Ishikawa (cell line): ENCODE results near the gene TNP2.

Source experiments
- CEBPB ChIP-seq: IDR thresholded peaks from 2 replicates; pipeline ENCODE4 v1.6.1; 2012
- CREB1 ChIP-seq: IDR thresholded peaks from 2 replicates; pipeline ENCODE4 v1.6.1; 2012; ENCODE audit warnings: low read depth
- EGR1 ChIP-seq: IDR thresholded peaks from 2 replicates; pipeline ENCODE4 v1.6.1; 2012
- EP300 ChIP-seq: IDR thresholded peaks from 2 replicates; pipeline ENCODE4 v1.6.1; 2012; ENCODE audit warnings: borderline replicate concordance
- FOXM1 ChIP-seq: IDR thresholded peaks from 2 replicates; pipeline ENCODE4 v1.6.1; 2012; ENCODE audit warnings: low read depth, borderline replicate concordance
- NFIC ChIP-seq: IDR thresholded peaks from 2 replicates; pipeline ENCODE4 v1.6.1; 2012
- RAD21 ChIP-seq: IDR thresholded peaks from 2 replicates; pipeline ENCODE4 v1.6.1; 2012; ENCODE audit warnings: low read depth
- TAF1 ChIP-seq: IDR thresholded peaks from 2 replicates; pipeline ENCODE4 v1.6.1; 2012; ENCODE audit warnings: low read depth, mild to moderate bottlenecking
- TCF12 ChIP-seq: IDR thresholded peaks from 2 replicates; pipeline ENCODE4 v1.6.1; 2012; ENCODE audit warnings: low read depth
- TEAD4 ChIP-seq: IDR thresholded peaks from 2 replicates; pipeline ENCODE4 v1.6.1; 2012
- YY1 ChIP-seq: IDR thresholded peaks from 2 replicates; pipeline ENCODE4 v1.6.1; 2012; ENCODE audit warnings: low read depth
- ZBTB7A ChIP-seq: IDR thresholded peaks from 2 replicates; pipeline ENCODE4 v1.6.1; 2012; ENCODE audit warnings: low read depth
- TF ChIP-seq, protein P1 (sequence below): IDR thresholded peaks from 2 replicates; pipeline ENCODE4 v1.6.1; 2012; ENCODE audit warnings: low read depth, mild to moderate bottlenecking
- TF ChIP-seq, protein P2 (sequence below): IDR thresholded peaks from 2 replicates; pipeline ENCODE4 v1.6.1; 2012
- TF ChIP-seq, protein P3 (sequence below): IDR thresholded peaks from 2 replicates; pipeline ENCODE4 v1.6.1; 2012

Gene TNP2

GRCh38 chr16:11245988-11246387 is 23.1 kb downstream of the TNP2 start:
- no peak for TF ChIP-seq CREB1
- TF ChIP-seq EGR1: no peak
- no peak for TF ChIP-seq CEBPB
- TF ChIP-seq TCF12: no peak
- TF ChIP-seq FOXM1: no peak
- no peak for TF ChIP-seq TAF1
- no peak for TF ChIP-seq ZBTB7A
- TF ChIP-seq NFIC: no peak
- TF ChIP-seq EP300: no peak
- TF ChIP-seq, protein P1, sequence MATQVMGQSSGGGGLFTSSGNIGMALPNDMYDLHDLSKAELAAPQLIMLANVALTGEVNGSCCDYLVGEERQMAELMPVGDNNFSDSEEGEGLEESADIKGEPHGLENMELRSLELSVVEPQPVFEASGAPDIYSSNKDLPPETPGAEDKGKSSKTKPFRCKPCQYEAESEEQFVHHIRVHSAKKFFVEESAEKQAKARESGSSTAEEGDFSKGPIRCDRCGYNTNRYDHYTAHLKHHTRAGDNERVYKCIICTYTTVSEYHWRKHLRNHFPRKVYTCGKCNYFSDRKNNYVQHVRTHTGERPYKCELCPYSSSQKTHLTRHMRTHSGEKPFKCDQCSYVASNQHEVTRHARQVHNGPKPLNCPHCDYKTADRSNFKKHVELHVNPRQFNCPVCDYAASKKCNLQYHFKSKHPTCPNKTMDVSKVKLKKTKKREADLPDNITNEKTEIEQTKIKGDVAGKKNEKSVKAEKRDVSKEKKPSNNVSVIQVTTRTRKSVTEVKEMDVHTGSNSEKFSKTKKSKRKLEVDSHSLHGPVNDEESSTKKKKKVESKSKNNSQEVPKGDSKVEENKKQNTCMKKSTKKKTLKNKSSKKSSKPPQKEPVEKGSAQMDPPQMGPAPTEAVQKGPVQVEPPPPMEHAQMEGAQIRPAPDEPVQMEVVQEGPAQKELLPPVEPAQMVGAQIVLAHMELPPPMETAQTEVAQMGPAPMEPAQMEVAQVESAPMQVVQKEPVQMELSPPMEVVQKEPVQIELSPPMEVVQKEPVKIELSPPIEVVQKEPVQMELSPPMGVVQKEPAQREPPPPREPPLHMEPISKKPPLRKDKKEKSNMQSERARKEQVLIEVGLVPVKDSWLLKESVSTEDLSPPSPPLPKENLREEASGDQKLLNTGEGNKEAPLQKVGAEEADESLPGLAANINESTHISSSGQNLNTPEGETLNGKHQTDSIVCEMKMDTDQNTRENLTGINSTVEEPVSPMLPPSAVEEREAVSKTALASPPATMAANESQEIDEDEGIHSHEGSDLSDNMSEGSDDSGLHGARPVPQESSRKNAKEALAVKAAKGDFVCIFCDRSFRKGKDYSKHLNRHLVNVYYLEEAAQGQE: no peak

DNA sequence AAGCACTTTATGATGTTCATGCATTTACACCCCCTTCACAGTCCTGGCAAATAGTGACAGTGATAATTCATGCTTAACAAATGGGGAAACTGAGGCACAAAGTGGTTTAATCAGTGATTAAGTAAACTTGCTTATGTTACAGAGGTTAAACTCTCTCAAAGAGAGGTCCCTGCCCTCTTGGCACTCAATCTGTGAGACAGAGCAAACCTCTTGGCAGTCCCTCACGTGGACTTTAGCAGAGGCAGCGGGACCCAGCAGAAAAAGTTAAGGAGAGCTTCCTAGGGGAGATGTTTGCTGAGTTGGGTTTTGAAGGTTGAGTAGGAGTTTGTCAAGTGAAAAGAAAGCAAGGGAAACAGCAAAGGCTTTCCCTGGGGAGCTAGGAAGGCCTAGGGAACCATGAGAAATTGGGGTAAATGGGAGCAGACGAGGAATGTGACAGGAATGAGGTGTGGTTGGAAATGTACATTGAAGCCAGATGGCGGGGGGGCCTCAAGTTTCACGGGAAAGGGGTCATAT is 23.8 kb downstream of the TNP2 start:
- TF ChIP-seq TAF1: no peak
- TF ChIP-seq ZBTB7A: no peak
- TF ChIP-seq, protein P2, sequence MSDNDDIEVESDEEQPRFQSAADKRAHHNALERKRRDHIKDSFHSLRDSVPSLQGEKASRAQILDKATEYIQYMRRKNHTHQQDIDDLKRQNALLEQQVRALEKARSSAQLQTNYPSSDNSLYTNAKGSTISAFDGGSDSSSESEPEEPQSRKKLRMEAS: no peak
- TF ChIP-seq TCF12: no peak
- TF ChIP-seq, protein P3, sequence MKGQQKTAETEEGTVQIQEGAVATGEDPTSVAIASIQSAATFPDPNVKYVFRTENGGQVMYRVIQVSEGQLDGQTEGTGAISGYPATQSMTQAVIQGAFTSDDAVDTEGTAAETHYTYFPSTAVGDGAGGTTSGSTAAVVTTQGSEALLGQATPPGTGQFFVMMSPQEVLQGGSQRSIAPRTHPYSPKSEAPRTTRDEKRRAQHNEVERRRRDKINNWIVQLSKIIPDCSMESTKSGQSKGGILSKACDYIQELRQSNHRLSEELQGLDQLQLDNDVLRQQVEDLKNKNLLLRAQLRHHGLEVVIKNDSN: no peak
- no peak for TF ChIP-seq EP300
- TF ChIP-seq CREB1: no peak
- TF ChIP-seq NFIC: no peak
- TF ChIP-seq FOXM1: no peak
- no peak for TF ChIP-seq YY1
- TF ChIP-seq RAD21: no peak
- no peak for TF ChIP-seq CEBPB
- TF ChIP-seq, protein P1: no peak

DNA sequence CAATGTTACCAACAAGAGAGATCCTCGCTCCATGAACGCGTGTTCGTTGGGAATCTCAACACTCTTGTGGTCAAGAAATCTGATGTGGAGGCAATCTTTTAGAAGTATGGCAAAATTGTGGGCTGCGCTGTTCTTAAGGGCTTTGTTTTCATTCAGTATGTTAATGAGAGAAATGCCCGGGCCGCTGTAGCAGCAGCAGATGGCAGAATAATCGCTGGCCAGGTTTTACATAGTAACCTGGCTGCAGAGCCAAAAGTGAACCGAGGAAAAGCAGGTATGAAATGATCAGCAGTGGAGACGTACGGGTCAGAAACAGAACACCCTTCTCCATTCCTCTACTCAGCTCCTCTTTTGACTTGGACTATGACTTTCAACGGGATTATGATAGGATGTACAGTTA is 26.5 kb downstream of the TNP2 start:
- TF ChIP-seq FOXM1 (no peak), YY1 (no peak), TAF1 (no peak), CEBPB (no peak), EGR1 (no peak), CREB1 (no peak), TEAD4 (no peak), EP300 (no peak), NFIC (no peak), RAD21 (no peak), ZBTB7A (no peak), TCF12 (no peak)
- TF ChIP-seq, protein P3: no peak
- TF ChIP-seq, protein P2: no peak
- TF ChIP-seq, protein P1: no peak

GRCh38 chr16:11241480-11242204 is 27.5 kb downstream of the TNP2 start:
- TF ChIP-seq TAF1: no peak
- TF ChIP-seq YY1: no peak
- TF ChIP-seq TEAD4: no peak
- TF ChIP-seq CREB1: no peak
- TF ChIP-seq, protein P3: no peak
- TF ChIP-seq, protein P2: no peak
- TF ChIP-seq FOXM1: no peak
- TF ChIP-seq, protein P1: no peak
- TF ChIP-seq NFIC: no peak
- TF ChIP-seq EP300: no peak
- no peak for TF ChIP-seq TCF12
- no peak for TF ChIP-seq RAD21
- TF ChIP-seq ZBTB7A: no peak
- TF ChIP-seq CEBPB: no peak
